LNCAP (cell line): ENCODE measurements around the gene CDK15.

Experiments used
- CTCF ChIP-seq: fragments of 450-650 bp; IDR thresholded peaks from 2 replicates; pipeline ENCODE4 v1.5.1; 2017; ENCODE audit warnings: mild to moderate bottlenecking

The CDK15 gene

GRCh38 chr2:201780674-201781493 is 25.5 kb upstream of the CDK15 start, which contains the start of gene ALS2:
Gene ALS2 (minus strand): TSS chr2:201780933. CDS start chr2:201768885, 12,048 bp downstream.
- TF ChIP-seq CTCF, result no peak

- TF ChIP-seq CTCF, result no peak
These were observed 24.7 kb upstream of the CDK15 start for GRCh38 chr2:201781557-201782051.

DNA sequence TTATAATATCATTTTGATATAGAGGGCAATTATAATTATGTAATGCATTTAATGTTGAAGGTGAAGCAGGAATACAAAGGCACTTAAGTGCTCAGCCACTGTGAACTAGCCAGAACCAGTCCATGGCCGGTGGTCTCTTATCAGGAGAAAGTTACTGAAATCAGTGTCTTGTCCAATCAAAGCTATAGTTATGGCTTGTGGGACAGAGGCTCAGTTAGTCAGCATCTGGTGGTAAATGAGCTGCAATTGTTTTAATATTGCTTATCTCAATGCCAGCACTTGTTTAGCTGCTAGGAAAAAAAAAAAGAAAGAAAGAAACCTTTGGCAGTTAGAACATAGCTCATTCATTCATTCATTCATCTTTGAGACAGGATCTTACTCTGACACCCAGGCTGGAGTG is 21.8 kb upstream of the CDK15 start:
- TF ChIP-seq CTCF, result no peak

DNA sequence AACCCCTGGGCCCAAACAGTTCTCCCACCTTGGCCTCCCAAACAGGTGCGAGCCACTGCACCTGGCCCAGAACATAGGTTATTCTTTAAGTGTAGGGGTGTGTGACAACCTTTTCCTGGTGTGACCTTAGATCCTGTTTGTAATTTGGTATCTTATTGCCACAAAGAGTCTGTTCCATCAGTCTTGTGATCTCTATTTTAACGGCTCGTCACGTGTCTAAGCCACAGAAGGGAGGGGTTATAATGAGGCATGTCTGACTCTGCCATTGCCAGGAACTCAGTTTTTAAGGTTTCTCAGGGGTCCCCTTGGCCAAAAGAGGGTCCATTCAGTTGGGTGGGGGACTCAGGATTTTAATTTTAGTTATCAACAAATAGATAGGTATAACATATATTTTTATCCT is 21.2 kb upstream of the CDK15 start:
- TF ChIP-seq CTCF, result no peak

- no peak for TF ChIP-seq CTCF
These were observed 19.9 kb upstream of the CDK15 start for GRCh38 chr2:201786471-201786870.

DNA sequence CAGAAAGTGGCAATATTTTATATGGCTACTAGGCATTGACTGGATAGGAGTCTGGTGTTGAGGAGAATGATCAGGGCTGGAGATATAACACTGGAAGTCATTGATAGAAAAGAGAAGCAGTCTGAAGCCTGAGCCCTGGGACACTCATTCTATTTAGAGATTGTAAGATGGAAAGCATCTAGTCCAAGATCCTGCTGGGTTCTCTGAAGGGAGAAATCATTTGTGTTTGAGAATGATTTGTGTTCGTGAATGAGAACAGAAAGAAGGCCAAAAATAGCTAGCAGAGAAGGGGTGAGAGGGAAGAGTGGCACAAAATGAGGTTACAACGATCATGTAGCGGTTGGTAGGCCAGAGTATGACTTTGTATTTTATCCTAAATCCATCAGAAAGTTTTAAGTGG is 18.0 kb upstream of the CDK15 start:
- TF ChIP-seq CTCF, result no peak

- TF ChIP-seq CTCF, result no peak
These were observed 16.9 kb upstream of the CDK15 start for GRCh38 chr2:201789395-201789794.

- TF ChIP-seq CTCF, result no peak
These were observed 16.0 kb upstream of the CDK15 start for GRCh38 chr2:201790291-201790690.
